Bronchial epithelial cell (primary cell): ENCODE data around the gene SFXN2. TPM values are rescaled to one million over a fixed set of nuclear protein-coding genes. Genes with fewer than 3 reads are reported as not detected.
"Not testable (repeated sequence)": the region's sequence is repeated elsewhere in the genome, so short reads cannot be mapped to it uniquely, and the experiment has no call there.

Experiments used
- DNase-seq: peaks from one replicate; pipeline ENCODE4 v3.0.0-alpha.2; 2010; ENCODE audit warnings: low read depth
- FAIRE-seq: peaks from 2 replicates; lab custom pipeline; 2011; peaks lifted over from hg19 to GRCh38; lab: Jason Lieb, UNC
- H3K27me3 ChIP-seq: 2 replicates; pipeline ENCODE4 v1.5.1; 2011; ENCODE audit warnings: low read length; ENCODE audit not compliant: control insufficient read depth, insufficient read depth
- H3K36me3 ChIP-seq: 2 replicates; pipeline ENCODE4 v1.5.1; 2011; ENCODE audit warnings: low read length; ENCODE audit not compliant: control insufficient read depth, insufficient read depth
- H3K4me3 ChIP-seq: 2 replicates; pipeline ENCODE4 v1.5.1; 2011; ENCODE audit warnings: mild to moderate bottlenecking, low read depth, low read length, control low read depth
- total RNA-seq: library from RNA; depleted of rRNA; stranded (reverse); fragments of >200 nt; gene quantifications from 2 replicates; pipeline ENCODE4 v1.2.1, GENCODE V29; 2014
- TF ChIP-seq, protein P1 (sequence below): IDR thresholded peaks from 2 replicates; pipeline ENCODE4 v1.5.1; 2011; ENCODE audit warnings: mild to moderate bottlenecking, moderate library complexity, low read length, control low read depth, inconsistent platforms; ENCODE audit not compliant: insufficient read depth, severe bottlenecking

Gene SFXN2
- total RNA-seq, 1 donor from 2014 or later = 3.4 TPM

DNA sequence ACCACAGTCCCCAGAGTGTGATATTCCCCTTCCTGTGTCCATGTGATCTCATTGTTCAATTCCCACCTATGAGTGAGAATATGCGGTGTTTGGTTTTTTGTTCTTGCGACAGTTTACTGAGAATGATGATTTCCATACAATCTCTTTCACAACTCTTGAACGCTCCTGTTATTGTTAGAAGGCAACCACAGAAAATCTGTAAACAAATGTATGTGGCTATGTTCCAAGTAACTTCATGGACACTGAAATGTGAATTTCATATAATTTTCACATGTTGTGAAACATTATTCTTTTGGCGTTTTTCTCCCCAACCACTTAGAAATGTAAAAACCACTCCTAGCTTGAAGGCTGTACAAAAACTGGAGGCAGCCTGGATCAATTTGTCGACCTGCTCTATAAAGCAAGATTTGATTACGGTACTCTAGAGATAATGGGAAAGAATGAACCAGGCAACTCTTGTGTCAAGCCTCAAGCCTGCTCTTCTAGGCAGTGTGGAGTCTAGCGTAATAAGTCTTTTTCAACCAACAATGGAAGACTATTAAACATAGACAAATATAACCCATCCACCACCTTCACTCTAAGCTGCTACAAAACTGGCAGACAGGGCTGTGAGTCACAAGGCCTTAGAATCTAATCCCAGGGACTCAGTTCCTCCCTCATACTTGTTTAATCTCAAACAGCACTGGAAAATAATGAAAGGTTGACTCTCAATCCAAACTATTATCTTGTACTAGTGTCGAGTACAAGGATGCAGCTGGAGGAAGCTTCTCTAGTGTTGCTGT, 23.0 kb upstream of the SFXN2 start:
- no peak for DNase-seq
- FAIRE-seq = no peak

DNA sequence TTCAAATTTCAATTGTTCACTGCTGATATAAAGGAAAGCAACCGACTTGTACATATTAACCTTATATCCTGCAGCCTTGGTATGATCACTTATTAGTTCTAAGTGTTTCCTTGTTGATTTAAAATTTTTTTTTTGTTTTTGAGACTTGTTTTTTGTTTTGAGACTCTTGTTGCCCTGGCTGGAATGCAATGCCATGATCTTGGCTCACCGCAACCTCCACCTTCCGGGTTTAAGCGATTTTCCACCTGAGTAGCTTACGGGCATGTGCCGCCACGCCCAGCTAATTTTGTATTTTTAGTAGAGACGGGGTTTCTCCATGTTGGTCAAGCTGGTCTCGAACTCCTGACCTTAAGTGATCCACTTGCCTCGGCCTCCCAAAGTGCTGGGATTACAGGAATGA, 19.0 kb upstream of the SFXN2 start:
- H3K36me3 ChIP-seq, DNase-seq, H3K4me3 ChIP-seq, FAIRE-seq, H3K27me3 ChIP-seq: not testable (repeated sequence)

More for the DNA sequence above, 23.0 kb upstream of the SFXN2 start:
- Histone ChIP-seq H3K4me3 (no peak overlapping the region), H3K27me3 (no peaks in the 10 kb centered on the region), H3K36me3 (no peaks in the 10 kb centered on the region)
- TF ChIP-seq, protein P1, sequence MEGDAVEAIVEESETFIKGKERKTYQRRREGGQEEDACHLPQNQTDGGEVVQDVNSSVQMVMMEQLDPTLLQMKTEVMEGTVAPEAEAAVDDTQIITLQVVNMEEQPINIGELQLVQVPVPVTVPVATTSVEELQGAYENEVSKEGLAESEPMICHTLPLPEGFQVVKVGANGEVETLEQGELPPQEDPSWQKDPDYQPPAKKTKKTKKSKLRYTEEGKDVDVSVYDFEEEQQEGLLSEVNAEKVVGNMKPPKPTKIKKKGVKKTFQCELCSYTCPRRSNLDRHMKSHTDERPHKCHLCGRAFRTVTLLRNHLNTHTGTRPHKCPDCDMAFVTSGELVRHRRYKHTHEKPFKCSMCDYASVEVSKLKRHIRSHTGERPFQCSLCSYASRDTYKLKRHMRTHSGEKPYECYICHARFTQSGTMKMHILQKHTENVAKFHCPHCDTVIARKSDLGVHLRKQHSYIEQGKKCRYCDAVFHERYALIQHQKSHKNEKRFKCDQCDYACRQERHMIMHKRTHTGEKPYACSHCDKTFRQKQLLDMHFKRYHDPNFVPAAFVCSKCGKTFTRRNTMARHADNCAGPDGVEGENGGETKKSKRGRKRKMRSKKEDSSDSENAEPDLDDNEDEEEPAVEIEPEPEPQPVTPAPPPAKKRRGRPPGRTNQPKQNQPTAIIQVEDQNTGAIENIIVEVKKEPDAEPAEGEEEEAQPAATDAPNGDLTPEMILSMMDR = no peak

DNA sequence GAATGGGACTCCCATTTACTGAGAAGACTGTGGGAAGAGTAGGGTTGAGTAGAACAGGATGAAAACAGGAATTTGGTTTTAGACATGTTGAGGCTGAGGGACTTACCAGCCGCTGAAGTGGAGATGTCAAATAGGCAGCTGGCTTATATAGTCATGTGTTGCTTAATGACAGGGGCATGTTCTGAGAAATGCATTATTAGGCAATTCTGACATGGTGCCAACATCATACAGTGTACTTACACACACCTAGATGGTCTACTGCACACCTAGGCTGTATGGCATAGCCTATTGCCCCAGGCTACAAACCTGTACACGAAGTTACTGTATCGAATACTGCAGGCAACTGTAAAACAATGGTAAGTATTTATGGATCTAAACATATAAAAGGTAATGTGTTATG, 17.7 kb upstream of the SFXN2 start:
- peak; percentile 96 for DNase-seq
- no peaks in the 10 kb centered on the region for H3K27me3 ChIP-seq
- TF ChIP-seq, protein P1 = no peak
- H3K4me3 ChIP-seq = no peak overlapping the region
- H3K36me3 ChIP-seq = no peaks in the 10 kb centered on the region
- FAIRE-seq = peak; percentile 64

DNA sequence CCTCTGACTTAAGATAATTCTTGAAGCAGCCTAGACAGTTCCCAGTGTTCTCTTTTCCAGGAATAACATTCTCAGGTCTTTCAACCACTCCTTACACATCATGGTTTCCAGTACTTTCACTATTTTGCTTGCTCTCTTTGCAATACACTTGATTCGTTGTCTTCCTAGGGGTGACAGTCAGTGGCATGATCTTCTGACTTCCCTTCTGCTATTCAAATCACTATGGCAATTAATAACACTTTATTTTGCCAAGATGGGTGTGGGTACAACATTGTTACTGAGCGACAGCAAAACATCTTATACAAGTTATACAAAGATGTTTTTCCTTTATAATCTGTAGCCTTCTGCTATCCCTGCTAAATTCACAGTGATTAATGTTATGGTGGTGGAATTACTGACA, 15.5 kb upstream of the SFXN2 start:
- TF ChIP-seq, protein P1 = no peak
- no peaks in the 10 kb centered on the region for H3K36me3 ChIP-seq
- H3K27me3 ChIP-seq = no peaks in the 10 kb centered on the region
- DNase-seq (no peak), FAIRE-seq (no peak)
- no peak overlapping the region for H3K4me3 ChIP-seq

DNA sequence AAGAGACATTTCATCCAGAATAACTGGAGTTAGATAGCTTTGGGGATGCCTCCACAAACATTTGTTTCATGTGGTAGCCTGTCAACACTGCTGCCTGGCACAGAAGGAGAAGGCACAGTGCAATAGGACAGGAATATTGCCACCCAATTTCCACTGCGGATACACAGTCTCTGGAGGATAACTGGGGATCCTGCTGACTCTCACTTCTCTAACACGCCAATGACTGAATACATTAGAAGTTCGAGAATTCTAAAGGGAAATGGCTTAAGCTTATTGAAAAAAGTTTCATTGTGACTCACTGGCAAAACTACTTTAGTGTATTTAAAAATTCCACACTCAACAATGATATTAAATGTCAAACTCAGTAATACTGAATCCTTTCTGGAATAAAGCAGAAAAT, 13.2 kb upstream of the SFXN2 start:
- FAIRE-seq (no peak), DNase-seq (no peak)
- H3K4me3 ChIP-seq = no peak overlapping the region
- no peaks in the 10 kb centered on the region for H3K27me3 ChIP-seq
- TF ChIP-seq, protein P1 = no peak
- peaks cover 2% of the 10 kb centered on the region for H3K36me3 ChIP-seq

DNA sequence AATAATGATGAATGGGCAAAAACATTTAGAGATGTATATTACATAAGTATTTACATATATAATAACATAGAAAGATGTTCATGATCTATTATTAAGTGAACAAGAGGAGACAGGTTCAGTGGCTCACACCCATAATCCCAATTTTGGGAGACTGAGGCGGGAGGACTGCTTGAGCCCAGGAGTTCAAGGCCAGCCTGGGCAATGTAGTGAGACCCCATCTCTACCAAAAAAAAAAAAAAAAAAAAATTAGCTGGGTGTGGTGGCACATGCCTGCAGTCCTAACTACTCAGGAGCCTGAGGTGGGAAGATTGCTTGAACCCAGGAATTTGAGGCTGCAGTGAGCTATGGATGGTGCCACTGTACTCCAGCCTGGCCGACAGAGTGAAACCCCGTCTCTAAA, 12.6 kb upstream of the SFXN2 start:
- TF ChIP-seq, protein P1 = no peak
- no peak for FAIRE-seq

More for the DNA sequence above, 12.6 kb upstream of the SFXN2 start:
- H3K27me3 ChIP-seq = no peaks in the 10 kb centered on the region
- H3K4me3 ChIP-seq = no peak overlapping the region
- peaks cover 2% of the 10 kb centered on the region for H3K36me3 ChIP-seq
- DNase-seq = no peak
